ENCODE results near the gene CCDC124.
"Not testable (repeated sequence)": the region's sequence is repeated elsewhere in the genome, so short reads cannot be mapped to it uniquely, and the experiment has no call there.

The CCDC124 gene, protein sequence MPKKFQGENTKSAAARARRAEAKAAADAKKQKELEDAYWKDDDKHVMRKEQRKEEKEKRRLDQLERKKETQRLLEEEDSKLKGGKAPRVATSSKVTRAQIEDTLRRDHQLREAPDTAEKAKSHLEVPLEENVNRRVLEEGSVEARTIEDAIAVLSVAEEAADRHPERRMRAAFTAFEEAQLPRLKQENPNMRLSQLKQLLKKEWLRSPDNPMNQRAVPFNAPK

GRCh38 chr19:17932485-17933338 lies at the start of gene CCDC124:
TSS of gene CCDC124 (plus strand) at chr19:17933015. CDS start at chr19:17936421, 3,406 bp downstream.
- DNase-seq, result peak; percentile 89

GRCh38 chr19:17883627-17884410 lies 49.0 kb upstream of the CCDC124 start:
- DNase-seq, result no peak

GRCh38 chr19:17886515-17886914 lies 46.3 kb upstream of the CCDC124 start:
- no peak for DNase-seq

- not testable (repeated sequence) for DNase-seq
Observed at GRCh38 chr19:17887221-17887620, 45.6 kb upstream of the CCDC124 start.

GRCh38 chr19:17888260-17888659 lies 44.6 kb upstream of the CCDC124 start:
- DNase-seq, result no peak

DNA sequence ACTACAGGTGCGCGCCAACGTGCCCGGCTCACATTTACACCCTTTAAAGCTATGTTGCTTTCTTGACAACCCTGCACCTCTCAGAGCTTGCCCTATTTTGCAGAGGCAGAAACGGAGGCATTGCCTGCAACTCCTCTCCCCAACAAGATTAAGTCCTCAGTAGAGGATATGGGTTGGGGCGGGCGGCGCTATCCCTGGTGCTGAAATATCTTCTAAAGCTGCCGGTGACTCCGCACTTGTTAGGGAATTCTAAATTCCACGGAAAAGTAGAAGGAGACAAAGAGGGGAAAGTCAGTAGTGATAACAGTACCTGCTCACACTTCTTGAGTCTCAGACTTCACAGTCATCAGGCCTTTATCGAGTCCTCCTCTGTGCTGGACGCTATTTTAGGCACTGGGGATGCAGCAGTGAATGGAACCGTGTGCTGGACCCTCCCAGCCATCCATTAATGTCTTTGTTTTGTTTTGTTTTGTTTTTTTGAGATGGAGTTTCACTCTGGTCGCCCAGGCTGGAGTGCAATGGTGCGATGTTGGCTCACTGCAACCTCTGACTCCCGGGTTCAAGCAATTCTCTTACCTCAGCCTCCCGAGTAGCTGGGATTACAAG lies 43.1 kb upstream of the CCDC124 start:
- DNase-seq, result peak; percentile 10

DNA sequence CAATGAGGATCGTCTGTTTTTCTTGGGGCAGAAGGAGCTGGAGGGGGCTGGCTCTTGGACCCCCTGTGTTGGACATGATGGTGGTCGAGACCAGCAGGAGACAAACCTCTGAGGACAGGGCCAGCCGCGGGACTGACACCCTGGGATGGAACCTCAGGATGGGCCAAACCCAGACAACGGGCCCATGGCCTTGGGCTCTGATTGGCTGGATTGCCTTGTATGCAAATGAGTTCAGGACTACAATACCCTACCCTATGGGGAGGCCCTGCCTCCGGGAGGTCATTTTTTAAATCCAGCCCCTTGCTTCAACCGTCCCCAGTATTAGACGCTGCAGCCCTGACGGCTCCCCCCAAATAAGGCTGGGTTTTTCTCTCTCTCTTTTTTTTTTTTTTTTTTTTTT lies 39.0 kb upstream of the CCDC124 start:
- no peak for DNase-seq

DNA sequence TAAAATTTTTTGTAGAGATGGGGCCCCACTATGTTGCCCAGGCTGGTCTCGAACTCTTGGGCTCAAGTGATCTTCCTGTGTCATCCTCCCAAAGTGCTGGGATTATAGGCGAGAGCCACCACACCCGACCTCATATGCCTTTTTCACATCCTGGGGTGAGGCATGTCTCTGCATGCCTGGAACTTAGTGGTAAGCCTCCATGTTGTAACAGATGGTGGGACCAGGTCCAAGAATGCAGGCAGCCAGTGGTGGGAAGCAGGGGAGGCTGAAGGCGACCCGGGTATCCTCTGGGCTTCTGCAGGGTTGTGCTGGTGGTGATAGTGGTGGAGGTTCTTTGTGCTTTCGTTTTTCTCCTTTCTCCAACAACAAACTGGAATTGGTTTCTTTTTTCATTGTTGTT lies 30.1 kb upstream of the CCDC124 start:
- DNase-seq, result no peak

- no peak for DNase-seq
Observed at GRCh38 chr19:17908244-17908643, 24.6 kb upstream of the CCDC124 start.

- no peak for DNase-seq
Observed at GRCh38 chr19:17909003-17909732, 23.6 kb upstream of the CCDC124 start.

DNA sequence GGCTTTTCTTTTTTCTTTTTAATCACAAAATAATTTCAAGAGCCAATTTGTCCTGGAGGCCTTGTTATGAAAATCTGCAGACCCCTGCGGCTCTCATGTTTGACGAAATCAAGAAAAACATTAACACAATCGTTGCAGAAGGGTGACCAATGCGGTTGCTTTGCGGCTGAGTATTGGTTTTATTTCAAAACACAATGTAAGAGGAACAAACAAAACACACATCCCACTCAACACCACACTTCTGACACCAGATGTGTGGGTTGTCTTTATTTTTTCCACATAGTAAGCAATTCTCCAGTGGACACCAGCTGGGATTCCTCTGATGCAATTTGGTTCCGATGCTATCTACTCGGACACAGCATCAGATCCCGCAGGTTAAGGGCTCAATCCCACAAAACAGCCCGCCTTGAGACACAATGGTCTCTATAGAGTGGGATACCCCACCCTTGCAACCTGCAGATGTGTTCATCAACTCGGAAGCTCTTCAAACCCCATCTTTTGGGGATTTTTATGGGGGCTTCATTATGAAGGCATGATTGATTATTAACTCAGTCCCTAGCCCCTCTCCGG lies 21.9 kb upstream of the CCDC124 start:
- DNase-seq, result no peak

DNA sequence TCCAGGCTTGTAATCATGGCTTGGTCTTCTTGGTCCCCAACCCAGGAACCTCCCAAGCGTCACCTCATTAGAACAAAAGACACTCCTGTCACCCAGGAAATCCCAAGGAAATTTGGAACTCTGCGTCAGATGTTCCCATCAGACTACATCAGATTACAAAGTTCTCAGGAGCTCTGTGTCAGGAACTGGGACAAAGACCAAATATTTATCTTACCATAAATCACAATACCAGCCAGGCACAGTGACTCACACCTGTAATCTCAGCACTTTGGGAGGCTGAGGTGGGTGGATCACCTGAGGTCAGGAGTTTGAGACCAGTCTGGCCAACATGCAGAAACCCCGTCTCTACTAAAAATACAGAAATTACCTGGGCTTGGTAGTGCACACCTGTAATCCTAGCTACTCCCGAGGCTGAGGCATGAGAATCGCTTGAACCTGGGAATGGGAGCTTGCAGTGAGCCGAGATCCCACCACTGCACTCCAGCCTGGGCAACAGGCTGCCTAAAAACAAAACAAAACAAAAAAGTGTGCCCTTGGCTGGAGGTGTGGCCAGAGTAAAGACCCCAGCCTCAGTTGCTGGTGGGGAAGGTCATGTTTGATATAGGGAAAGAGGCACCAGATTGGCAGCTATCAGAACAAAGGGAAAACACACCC lies 16.7 kb upstream of the CCDC124 start:
- DNase-seq, result no peak

GRCh38 chr19:17918151-17918550 lies 14.7 kb upstream of the CCDC124 start:
- not testable (repeated sequence) for DNase-seq

DNA sequence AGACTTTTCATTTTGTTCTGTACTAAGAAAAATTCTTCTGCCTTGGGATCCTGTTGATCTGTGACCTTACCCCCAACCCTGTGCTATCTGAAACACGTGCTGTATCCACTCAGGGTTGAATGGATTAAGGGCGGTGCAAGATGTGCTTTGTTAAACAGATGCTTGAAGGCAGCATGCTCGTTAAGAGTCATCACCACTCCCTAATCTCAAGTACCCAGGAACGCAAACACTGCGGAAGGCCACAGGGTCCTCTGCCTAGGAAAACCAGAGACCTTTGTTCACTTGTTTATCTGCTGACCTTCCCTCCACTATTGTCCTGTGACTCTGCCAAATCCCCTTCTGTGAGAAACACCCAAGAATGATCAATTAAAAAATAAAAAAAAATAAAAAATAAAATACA lies 13.7 kb upstream of the CCDC124 start:
- not testable (repeated sequence) for DNase-seq

DNA sequence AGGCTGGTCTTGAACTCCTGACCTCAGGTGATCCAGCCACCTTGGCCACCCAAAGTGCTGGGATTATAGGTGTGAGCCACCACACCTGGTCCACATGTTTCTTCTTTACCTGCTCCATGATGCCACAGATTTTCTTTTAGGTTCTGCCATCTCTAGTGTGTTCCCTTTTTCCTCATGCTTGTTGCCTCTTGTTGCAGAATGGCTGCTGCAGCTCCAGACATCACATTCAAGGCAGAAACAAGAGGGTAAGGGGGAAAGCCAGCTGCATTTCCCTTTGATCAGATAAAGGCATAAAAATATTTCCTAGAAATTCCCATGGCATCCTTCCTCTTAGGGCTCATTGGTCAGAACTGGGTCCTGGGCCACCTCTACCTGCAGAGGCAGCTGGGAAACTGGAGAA lies 12.3 kb upstream of the CCDC124 start:
- DNase-seq, result no peak

DNA sequence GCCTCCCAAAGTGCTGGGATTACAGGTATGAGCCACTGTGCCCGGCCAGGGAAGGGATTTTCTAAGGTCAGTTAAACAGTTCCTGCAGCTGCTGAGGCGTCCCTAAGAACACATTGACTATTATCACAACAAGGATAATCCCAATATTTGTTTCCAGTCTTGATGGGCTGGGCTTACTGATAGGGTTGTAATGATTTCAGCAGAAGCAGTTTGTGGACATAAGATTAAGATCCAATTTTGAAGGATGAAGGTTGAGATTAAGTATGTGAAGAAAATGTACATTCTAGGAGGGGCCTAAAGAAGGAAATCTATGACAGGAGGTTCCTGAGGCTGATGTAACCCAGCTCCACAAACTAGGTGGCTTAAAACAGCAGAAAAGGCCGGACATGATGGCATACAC lies 10.7 kb upstream of the CCDC124 start:
- DNase-seq, result no peak

GRCh38 chr19:17926044-17926443 lies 6.8 kb upstream of the CCDC124 start:
- no peak for DNase-seq

- no peak for DNase-seq
Observed at GRCh38 chr19:17929056-17929455, 3.8 kb upstream of the CCDC124 start.

DNA sequence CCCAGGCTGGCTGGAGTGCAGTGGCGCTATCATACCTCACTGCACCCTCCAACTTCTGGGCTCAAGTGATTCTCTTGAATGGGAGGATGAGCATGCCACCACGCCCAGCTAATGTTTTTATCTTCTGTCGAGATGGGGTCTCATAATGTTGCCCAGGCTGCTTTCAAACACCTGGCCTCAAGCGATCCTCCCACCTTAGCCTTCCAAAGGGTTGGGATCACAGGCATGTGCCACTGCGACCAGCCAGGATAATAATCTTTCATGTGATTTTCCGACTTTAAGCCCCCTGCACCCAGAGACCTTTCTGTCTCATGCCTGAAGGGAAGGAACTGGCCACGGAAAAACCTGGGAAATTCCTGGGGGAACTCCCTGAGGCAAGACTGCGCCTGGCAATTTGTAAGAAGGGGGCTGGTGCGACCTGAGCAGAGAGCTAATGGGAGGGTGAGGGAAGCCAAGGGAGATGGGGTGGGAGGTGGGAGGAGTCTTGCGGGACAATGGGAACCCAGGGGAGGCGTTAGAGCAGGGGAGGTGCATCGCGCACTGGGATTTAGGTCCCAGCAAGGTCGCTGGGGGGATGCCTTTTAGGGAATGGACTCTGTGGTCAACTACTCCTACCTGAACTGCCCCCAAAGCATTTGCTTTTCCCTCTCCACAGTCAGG lies 1.2 kb upstream of the CCDC124 start:
- DNase-seq, result no peak

- DNase-seq, result no peak
Observed at GRCh38 chr19:17933414-17934129, 757 bp downstream of the CCDC124 start.
